ENCODE results near the gene LINGO3.

The LINGO3 gene

DNA sequence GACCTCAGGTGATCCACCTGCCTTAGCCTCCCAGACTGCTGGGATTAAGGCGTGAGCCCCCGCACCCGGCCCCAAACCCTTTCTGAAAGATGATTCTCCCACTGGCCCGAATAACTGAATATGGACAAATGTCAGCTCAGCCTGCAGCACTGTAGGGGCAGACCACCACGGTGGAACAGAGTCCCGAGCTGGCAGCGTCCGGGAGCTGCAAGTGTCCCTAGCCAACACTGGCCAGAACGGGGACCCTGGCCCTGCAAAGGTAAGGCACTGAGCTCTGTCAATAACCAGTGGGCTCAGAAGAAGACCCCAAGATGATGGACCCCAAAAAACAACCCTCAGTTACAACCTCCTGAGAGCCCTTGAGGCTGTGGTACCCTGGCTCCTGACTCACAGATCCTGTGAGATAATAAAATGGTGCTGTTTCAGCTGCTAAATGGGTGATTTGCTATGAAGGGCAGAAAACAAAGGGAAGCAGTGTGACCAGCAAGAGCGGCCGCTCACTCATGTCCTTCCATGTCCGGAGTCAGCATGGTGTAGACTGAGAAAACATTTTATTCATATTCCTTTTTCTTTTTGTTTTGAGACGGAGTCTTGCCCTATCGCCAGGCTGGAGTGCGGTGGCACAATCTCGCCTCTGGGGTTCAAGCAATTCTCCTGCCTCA, 18.9 kb upstream of the LINGO3 start:
- DNase-seq (ENCODE audit: low read depth) = no peak

DNA sequence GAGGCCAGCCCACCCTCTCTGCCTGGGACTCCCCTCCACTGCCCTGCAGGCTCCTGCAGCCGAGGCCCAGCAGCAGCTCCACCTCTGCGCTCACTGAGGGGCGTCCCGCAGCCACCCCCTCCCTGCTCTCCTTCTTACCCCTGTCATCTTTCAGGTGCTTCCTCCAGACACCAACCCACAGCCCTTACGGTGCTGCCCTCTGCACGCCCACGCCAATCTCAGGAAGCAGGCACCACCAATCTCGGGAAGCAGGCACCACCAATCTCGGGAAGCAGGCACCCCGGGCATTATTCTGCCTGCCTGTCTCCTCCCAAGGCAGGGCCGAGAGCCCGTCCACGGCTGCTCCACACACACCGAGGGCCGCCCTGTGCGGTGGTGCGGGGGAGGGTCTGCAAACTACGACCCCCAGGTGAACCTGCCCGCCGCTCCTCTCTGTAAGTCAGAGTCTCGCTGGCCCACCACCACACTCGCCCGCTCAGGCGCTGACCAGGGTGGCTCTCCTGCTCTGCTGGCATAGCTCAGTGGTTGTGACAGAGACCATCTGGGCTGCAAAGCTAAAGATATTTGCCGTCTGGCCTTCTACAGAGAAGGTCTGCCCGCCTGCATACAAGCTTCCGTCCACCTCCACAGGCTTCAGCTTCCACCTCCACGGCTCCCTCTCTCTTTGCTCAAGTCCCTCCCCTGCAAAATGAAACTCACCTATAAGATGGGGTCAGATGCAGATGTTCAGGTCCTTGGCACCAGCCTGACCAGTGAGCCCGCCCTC, 17.5 kb upstream of the LINGO3 start:
- no peak for DNase-seq (ENCODE audit: low read depth)

DNA sequence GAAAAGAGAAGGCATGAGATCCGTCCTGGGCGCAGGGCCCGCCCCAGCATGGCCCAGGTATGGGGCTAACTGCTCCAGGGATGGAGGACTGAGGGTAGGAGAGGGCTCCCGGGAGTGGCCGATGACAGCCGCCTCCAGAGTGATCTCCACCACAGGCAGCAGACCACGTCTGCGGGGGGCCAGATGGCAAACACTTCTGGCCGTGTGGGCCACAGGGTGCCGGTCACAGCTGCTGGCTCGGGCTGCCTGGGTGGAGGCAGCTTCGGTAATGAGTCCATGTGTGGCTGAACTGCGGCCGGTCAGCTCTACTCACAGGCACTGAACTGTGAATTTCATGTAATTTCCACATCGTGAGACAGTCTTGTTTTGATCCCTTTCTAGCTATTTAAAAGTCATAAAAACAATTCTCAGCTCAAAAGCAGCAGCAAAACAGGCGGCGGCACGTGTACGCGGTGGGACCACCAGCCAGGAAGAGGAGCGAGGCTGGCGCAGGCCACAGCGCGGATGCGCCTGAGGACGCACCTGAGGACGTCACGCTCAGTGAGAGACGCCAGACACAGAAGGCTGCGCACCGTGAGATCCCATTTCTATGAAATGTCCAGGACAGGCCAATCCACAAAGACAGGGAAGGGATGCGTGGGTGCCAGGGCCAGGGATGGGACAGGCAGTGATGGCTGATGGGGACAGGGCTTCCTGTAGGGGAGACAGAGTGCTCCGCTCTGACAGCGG, 16.4 kb upstream of the LINGO3 start:
- DNase-seq (ENCODE audit: low read depth) = no peak

DNA sequence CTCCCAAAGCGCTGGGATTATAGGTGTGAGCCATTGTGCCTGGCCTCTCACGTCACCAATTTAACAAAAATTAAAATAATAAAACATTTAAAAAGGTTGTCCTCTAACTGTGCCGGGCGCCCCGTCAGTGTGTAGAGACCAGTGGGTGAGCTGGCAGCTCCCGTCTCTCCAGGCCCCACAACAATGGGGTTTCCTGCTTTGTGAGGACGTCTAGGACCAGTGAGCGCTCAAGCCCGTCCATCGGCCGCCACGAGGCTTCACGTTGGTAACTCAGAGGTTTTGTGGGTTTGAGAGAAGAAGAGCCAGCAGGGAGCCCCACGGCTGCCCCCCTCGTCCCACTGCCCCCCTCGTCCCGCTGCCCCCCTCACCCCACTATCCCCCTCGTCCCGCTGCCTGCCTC, 15.8 kb upstream of the LINGO3 start:
- no peak for DNase-seq (ENCODE audit: low read depth)

DNA sequence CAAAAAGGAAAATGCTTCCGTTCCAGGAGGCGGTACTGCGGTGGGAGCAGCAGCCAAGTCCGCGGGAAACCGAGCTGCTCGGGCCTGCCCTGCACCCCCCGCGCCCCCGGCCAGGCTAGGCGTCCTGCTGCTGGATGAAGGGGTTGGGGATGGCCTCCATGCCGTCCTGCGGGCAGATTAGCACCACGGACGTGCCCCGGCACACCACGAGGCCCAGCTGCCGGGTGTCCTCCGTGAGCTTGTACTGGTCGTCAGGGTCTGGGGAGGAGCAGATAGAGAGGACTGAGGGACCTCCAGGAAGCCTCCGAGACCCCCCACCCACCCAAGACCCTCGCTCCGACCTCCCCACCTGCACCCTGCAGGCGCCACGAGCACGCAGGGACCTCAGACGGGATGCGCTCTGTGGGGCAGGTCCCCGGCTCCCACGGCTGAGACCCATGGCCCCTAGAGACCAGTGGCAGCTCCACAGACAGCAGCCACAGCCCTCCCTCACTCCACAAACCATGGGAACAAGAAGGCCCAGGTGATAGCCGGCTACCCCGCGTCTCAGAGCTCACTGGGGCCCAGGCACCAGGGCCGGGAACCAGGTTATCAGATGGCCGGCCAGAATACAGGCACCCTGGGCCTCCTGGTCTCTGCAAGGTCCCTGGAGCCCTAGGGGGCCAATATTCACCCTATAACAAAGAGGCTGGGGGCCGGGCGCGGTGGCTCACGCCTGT, 13.8 kb upstream of the LINGO3 start:
- no peak for DNase-seq (ENCODE audit: low read depth)

DNA sequence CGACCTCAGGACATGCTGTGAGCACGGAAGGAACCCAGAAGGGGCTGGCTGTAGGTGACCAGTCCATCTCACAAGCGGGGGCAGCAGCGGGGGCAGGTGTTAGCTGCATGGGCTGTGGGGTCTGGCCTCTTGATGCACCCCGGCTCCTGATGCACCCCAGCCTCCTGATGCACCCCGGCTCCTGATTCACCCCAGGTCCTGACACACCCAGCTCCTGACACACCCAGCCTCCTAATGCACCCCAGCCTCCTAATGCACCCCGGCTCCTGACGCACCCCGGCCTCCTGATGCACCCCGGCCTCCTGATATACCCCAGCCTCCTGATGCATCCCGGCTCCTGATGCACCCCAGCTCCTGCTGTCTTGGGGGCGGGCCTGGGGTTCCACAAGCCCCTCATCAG, 13.0 kb upstream of the LINGO3 start:
- no peak for DNase-seq (ENCODE audit: low read depth)

DNA sequence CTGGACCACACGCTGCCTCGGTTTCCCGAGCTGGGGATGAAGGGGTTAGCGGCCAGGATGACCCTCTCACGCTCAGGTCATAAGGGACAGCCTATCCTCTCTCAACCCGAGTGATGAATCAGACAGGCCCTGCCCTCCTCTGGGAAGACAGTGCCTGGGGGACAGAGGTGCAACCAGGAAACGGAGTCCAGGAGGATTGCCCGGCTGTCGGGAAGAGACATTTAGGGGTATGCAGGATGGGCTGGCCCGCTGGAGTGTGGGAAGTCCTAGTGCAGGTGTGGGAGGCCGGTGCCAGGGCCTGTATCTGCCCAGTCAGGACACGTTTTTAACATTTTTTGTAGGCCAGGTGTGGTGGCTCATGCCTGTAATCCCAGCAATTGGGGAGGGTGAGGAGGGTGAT, 12.1 kb upstream of the LINGO3 start:
- no peak for DNase-seq (ENCODE audit: low read depth)

DNA sequence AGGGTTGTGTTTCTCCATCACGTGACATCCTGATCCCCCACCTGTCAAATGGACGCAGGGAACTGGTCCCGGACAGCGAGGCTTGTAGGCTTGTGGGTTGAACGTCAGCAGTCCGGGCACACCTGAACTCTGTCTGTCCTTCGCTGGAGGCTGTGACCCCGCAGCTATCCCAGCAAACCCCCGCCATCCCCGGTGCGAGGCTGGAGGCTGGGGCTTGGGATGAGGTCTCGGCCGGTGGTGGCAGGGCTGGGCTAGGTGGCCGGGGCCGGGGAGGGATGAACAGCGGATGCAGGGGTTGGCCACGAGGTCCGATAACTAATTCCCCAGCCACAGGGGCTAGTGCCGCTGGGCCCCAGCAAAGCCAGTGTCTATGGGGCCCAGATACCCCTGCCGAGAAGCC, 11.6 kb upstream of the LINGO3 start:
- DNase-seq (ENCODE audit: low read depth) = no peak

DNA sequence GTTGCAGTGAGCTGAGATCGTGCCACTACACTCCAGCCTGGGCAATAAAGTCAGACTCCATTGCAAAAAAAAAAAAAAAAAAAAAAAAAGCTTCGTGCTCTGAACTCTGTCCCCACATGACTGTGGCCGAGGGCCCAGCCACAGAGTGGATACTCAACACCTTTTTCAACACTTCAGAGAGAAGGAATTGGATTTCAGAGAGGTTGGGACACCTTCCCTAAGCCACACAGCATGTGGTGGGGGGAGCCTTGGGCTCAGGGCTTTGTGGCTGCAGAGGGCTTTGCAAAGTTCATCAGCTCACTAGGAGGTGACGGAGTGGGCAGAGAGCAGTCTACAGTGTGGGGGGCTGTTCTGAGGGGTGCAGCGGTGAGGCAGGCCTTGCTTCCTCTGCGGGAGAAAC, 11.0 kb upstream of the LINGO3 start:
- no peak for DNase-seq (ENCODE audit: low read depth)

DNA sequence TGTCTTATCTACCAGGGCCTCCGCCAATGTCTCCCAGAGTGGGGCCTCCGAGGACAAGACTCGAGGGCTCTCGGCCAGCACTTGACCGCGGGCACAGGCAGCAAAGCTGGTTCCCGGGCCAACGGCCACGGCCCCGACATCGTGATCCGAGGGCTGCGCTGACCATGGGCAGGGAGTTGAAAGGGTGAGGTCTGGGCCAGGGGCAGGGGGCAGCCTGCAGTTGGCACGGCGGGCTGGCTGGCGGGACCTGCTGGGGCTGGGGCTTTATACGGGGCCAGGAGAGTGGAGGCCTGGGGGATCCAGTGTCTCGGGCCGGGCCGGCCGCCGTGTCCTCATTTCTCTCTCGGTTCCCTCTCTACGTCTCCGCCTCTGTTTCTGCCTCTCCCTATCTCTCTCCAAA, 9.8 kb upstream of the LINGO3 start:
- no peak for DNase-seq (ENCODE audit: low read depth)

DNA sequence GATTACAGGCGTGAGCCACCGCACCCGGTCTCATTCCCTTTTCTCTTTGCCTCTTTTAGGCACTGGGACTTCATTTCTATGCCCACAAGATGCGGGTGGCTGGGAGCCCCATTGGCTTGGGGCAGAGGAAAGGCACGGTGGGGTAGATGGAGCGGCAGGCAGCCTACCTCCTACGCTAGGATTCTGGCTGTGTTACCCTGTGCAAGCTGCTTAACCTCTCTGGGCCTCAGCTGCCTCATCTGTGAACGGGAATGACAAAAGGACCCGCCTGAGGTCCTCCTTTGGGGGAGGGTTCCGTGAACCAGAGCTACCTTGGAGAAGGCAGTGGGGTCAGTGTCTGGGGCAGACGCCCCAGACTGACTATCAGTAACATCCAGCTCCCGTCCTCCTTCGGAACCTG, 9.3 kb upstream of the LINGO3 start:
- DNase-seq (ENCODE audit: low read depth) = no peak

DNA sequence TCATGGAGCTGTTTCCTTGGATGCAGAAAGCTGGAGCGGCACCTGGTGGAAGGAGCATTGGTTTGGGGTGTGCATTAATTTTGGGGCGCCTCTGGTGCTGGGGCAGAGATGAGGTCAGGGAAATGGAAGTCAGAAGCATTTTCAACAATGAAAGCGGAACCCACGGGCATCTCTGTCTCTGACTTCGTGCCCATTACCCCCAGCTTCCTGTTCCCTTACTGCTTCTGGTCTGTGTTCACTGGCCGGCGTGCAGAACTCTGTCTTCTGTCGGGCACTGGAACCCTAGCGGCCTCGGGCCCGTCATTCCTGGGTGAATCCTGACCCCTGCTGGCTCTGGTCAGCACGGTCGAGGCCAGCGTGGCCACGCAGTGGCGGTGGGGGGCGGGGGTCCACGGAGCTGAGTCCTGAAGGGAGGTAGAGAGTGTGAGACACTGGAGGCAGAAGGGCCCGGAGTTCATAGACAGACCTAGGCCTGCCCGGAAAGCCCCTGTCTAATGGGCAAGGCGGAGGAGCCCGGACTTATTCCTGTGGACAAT, 7.9 kb upstream of the LINGO3 start:
- no peak for DNase-seq (ENCODE audit: low read depth)

DNA sequence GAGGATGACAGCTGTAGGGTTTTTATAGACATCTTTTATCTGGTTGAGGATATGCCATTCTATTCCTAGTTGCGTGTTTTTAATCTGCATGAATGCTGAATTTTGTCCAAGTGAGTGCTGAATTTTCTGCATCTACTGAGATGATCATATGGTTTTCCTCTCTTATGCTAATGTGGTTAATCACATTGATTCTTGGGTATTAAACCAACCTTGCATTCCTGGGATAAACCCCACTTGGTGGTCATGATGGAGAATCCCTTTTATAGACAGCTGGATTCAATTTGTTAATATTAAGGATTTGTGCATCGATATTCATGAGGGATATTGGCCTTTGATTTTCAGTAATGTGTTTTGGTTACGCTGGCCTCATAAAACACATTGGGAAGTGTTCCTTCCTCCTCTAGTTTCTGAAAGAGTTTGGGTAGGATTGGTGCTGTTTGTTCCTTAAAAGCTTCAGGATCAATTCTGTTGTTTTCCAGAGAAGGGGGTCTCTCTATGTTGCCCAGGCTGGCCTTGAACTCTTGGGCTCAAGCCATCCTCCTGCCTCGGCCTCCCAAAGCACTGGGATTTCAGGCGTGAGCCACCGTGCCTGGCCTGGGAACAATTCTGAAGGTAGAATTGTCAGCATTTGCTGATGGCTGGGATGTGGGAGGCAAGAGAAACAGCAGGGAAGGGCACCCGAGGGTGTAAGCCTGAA, 7.3 kb upstream of the LINGO3 start:
- no peak for DNase-seq (ENCODE audit: low read depth)

DNA sequence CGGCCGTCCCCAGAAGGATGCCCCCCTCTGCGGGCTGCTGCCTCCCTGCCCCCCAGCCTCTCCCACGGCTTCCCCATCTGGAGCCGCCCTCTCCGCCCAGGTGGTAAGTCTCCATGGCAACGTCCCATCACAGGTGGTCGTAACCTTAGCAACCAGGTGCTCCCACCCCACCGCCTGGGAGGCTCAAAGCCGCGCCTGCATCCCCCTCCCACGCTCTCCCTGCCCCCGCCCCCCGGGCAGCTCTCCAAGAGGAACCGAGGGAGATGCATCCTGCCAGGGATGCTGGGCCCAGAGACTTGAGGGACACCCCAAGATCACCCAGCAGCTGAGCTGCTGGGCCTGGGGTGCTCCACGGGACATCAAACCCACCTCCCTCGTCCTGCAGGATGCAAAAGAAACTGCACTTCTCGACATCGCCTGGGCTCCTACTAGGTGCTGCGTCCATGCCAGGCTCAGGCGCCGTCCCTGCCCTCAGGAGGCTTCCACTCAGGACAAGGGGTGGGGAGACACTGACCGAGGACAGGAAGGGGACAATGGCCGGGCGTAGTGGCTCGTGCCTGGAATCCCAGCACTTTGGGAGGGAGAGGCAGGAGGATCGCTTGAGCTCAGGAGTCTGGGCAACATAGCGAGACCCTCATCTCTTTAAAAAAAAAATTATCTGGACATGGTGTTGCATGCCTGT, 5.0 kb upstream of the LINGO3 start:
- DNase-seq (ENCODE audit: low read depth) = no peak

DNA sequence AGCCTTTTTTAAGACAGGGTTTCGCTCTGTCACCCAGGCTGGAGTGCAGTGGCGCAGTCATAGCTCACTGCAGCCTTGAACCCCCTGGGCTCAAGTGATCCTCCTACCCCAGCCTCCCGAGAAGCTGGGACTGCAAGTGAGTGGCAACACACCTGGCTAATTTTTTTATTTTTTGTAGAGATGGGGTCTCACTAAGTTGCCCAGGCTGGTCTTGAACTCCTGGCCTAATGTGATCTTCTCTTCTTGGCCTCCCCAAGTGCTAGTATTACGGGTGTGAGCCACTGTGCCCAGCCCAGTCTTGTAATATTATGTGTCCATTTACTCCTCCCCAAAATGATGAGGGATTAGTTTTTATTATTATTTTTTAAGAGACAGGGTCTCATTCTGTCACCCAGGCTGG, 3.1 kb upstream of the LINGO3 start:
- no peak for DNase-seq (ENCODE audit: low read depth)

DNA sequence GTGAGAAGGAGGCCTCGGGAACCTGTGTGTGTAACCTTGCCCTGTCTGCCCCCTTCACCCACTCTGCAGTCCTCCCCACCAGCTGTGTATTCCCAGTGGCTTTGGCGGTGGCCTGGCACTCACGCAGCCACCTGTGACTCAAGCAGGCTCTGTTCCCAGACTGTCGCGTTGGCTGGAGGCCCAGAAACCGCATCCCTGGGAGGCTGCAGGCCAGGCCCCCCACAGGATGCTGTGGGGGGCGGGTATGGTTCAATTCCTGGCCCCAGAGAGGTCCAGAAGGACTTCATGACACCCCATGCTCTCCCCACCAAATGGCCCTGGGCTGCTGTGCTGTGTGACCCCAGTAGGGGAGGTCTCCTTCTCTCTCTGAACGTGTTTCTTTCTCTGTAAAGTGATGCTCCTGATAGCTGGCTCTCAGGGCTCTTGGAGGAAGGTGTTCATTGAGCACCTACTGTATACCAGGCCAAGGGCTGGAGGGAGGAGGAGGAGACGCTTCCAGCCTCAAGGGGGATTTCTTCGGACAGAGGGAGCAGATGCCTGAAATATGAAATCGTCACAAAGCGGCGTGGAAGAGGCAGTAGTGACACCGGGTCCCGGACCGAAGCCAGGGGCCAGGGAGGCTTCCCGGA, 1.9 kb upstream of the LINGO3 start:
- DNase-seq (ENCODE audit: low read depth) = no peak

DNA sequence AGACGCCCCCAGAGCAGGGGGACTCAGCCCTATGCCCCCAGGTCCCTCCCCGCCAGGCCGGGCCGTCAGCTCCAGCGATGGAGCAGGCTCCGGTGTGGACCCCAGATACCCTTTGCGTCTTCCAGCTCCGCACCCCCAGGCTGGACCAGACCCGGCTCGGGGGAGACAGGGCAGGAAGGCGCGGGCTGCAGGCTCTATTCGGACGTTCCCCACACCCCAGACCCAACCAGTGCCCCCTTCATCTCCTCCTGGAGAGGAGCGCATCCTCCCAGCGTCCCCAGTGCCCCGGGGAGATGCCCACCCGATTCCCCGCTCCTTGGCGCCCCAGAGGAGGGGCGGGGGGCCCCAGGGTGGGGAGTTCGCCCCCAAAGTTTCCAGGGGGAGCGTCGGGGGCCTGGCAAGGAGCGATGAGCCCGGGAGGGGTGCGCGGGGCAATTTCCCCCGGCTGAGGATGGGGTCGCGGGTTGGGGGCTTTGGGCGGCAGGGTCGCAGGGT, 389 bp downstream of the LINGO3 start:
- no peak for DNase-seq (ENCODE audit: low read depth)

DNA sequence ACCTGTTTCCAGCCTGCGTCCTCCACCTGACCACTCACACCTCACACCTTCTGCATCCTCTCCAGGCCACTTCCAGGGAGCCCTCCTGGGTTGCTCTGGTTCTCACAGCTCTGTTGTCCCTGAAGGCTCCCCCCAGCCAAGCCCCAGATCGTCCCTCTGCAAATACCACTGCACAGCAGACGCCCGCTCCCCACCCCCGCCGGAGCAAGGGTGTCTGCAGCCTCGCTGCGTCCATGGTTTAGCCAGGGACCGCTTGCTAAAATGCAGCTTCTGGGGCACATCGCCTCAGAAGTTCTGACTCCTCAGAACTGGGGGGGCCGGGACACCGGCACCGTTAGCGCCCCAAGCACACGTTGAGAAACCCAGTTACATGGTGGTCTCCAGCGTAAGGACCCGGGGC, 983 bp downstream of the LINGO3 start:
- no peak for DNase-seq (ENCODE audit: low read depth)

DNA sequence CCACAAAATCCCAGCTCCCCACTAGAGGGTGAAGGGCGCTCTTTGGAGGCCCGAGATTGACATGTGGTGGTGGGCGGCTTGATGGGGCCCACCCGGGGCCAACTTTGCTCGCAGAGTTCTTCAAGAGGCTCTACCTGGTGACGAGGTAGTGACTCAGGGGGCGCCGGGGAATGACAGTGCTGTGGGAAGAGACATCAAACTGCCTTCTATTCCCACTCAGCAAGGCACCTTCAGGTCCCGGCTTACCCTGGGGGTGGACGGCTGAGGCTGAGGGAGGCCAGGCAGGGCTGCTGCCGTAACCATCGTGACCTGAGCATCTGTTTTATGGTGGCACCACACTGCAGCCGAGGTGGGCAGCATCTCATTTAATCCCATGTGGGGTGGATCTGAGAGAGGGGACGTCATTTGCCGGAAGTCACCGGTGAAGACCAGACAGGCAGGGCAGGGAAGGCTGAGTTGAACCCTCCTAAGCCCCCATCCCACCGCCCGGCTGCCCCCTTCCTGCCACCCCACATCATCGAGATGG, 1.6 kb downstream of the LINGO3 start:
- no peak for DNase-seq (ENCODE audit: low read depth)

Measured in activated T-cell treated with anti-CD3 and anti-CD28 coated beads for 24 hours (primary cell).